ENCODE results near the gene PRDM8.

DNA sequence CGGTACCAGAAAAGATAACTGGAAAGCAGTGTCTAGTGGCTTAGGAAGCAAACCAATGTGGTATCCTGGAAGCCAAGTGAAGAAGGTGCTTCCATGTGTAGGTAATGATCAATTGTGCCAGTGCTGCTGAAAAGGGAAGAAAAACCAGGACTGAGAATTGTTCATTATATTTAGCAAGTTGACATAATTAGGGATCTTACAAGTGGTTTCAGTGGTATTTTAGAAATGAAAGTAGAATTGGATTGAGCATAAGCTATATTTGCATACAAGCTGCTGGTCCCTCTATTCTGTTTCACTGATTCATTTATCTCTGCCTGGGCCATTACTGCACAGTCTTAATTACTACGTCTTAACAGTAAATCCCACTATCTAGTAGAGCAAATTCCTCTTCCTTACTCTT lies 32.3 kb downstream of the PRDM8 start:
- TF ChIP-seq, protein P1, sequence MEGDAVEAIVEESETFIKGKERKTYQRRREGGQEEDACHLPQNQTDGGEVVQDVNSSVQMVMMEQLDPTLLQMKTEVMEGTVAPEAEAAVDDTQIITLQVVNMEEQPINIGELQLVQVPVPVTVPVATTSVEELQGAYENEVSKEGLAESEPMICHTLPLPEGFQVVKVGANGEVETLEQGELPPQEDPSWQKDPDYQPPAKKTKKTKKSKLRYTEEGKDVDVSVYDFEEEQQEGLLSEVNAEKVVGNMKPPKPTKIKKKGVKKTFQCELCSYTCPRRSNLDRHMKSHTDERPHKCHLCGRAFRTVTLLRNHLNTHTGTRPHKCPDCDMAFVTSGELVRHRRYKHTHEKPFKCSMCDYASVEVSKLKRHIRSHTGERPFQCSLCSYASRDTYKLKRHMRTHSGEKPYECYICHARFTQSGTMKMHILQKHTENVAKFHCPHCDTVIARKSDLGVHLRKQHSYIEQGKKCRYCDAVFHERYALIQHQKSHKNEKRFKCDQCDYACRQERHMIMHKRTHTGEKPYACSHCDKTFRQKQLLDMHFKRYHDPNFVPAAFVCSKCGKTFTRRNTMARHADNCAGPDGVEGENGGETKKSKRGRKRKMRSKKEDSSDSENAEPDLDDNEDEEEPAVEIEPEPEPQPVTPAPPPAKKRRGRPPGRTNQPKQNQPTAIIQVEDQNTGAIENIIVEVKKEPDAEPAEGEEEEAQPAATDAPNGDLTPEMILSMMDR (IDR thresholded peaks at IDR 0.05; ENCODE audit: insufficient read depth, low read length, poor library complexity, severe bottlenecking) = no peak
- TF ChIP-seq EZH2phosphoT487 (conservative IDR thresholded peaks at IDR 0.05; ENCODE audit: low read length) = no peak
